ENCODE data around the gene ITGBL1. TPM values are rescaled to one million over a fixed set of nuclear protein-coding genes. Genes with fewer than 3 reads are reported as not detected.

Gene ITGBL1
- total RNA-seq, 1 experiment from 2014 or later: 37.1 TPM

DNA sequence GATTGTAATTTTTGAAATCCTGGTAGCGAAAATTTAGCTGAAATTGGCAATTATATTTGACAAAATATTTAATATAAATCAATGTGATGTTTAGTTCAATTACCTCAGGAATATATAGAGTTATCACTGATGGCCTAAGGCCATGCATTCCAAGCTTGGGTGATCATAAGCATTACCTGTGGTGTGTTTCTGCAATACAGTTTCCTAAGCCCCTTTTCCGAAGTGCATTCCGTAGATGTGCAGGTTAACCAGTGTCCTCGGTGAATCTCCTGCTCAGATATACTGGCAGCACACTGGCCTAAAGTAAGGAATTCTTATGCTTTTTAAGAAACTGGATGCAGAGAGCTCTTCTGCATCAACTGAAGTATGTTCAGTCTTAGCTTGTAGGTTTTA is 35.0 kb downstream of the ITGBL1 start:
- ChIA-PET CTCF (no interaction called here), POLR2A (ENCODE audit: unreplicated experiment) (no interaction called here)
- BruUV-seq (replicated peaks): no TSS peak
- intact Hi-C loops (cut with micrococcal nuclease): no loop called here
- H2AFZ ChIP-seq (ENCODE audit: low read length): no peak overlapping the region
- no peaks in the 10 kb centered on the region for H3K9me3 ChIP-seq (ENCODE audit: low read length)
- H3K27me3 ChIP-seq (ENCODE audit: low read length): no peaks in the 10 kb centered on the region
- no peak overlapping the region for H3K9ac ChIP-seq (ENCODE audit: low read length)
- no peak for TF ChIP-seq CTCF (conservative IDR thresholded peaks at IDR 0.05; ENCODE audit: low read depth, low read length)
- no peak for TF ChIP-seq EZH2phosphoT487 (IDR thresholded peaks at IDR 0.05; ENCODE audit: borderline replicate concordance, low read length)
- no peak for TF ChIP-seq EZH2 (IDR thresholded peaks at IDR 0.05; ENCODE audit: low read length, unreplicated experiment)
- no peaks in the 10 kb centered on the region for H3K9me2 ChIP-seq (replicated peaks; ENCODE audit: low read length)
- peaks cover 30% of the 10 kb centered on the region for H3K4me1 ChIP-seq (ENCODE audit: insufficient read depth, low read length)
- no peak overlapping the region for H3K27ac ChIP-seq (ENCODE audit: low read length)
- H4K20me1 ChIP-seq (ENCODE audit: low read length): no peaks in the 10 kb centered on the region
- no peak overlapping the region for H3K4me2 ChIP-seq (ENCODE audit: low read length)
- no peak overlapping the region for H3K4me3 ChIP-seq (ENCODE audit: low read length)
- ATAC-seq: no peak
- peaks cover 3% of the 10 kb centered on the region for H3K36me3 ChIP-seq (ENCODE audit: low read depth, low read length)
- H3F3A ChIP-seq (ENCODE audit: low read length, unreplicated experiment): no peaks in the 10 kb centered on the region
- peaks cover 61% of the 10 kb centered on the region for H3K79me2 ChIP-seq (ENCODE audit: low read length)
- DNase-seq: no peak

- Histone ChIP-seq H3F3A (ENCODE audit: low read length, unreplicated experiment) (no peaks in the 10 kb centered on the region), H4K20me1 (ENCODE audit: low read length) (no peaks in the 10 kb centered on the region), H3K9me2 (replicated peaks; ENCODE audit: low read length) (no peaks in the 10 kb centered on the region), H3K4me1 (ENCODE audit: insufficient read depth, low read length) (peaks cover 30% of the 10 kb centered on the region), H3K79me2 (ENCODE audit: low read length) (peaks cover 61% of the 10 kb centered on the region), H3K36me3 (ENCODE audit: low read depth, low read length) (peaks cover 3% of the 10 kb centered on the region), H3K4me3 (ENCODE audit: low read length) (no peak overlapping the region), H3K4me2 (ENCODE audit: low read length) (peak overlapping the region; percentile 68; the same call in 1 of the 2 replicates), H3K9ac (ENCODE audit: low read length) (peak overlapping the region; percentile 11; the same call in 1 of the 2 replicates), H3K27ac (ENCODE audit: low read length) (peak overlapping the region; percentile 93), H2AFZ (ENCODE audit: low read length) (no peak overlapping the region), H3K27me3 (ENCODE audit: low read length) (no peaks in the 10 kb centered on the region), H3K9me3 (ENCODE audit: low read length) (no peaks in the 10 kb centered on the region)
- POLR2A ChIA-PET (ENCODE audit: unreplicated experiment): no interaction called here
- ATAC-seq (no peak), DNase-seq (no peak)
- intact Hi-C loops (cut with micrococcal nuclease): no loop called here
- no peak for TF ChIP-seq CTCF (conservative IDR thresholded peaks at IDR 0.05; ENCODE audit: low read depth, low read length)
- no peak for TF ChIP-seq EZH2 (IDR thresholded peaks at IDR 0.05; ENCODE audit: low read length, unreplicated experiment)
- no peak for TF ChIP-seq EZH2phosphoT487 (IDR thresholded peaks at IDR 0.05; ENCODE audit: borderline replicate concordance, low read length)
- CTCF ChIA-PET: interaction anchor here (0.7 kb wide), 1 partner anchor 361 kb away, joined by 3 read pairs; no protein-coding TSS in a partner anchor
- no TSS peak for BruUV-seq (replicated peaks)
These were observed 36.3 kb downstream of the ITGBL1 start for GRCh38 chr13:101488734-101489133.

GRCh38 chr13:101489643-101490405 is 37.3 kb downstream of the ITGBL1 start:
- no peak overlapping the region for H2AFZ ChIP-seq (ENCODE audit: low read length)
- H3K27me3 ChIP-seq (ENCODE audit: low read length): no peaks in the 10 kb centered on the region
- peaks cover 68% of the 10 kb centered on the region for H3K79me2 ChIP-seq (ENCODE audit: low read length)
- peak; percentile 61 for ATAC-seq
- CTCF ChIA-PET: interaction anchor here (0.6 kb wide), 1 partner anchor 267 kb away, joined by 3 read pairs; no protein-coding TSS in a partner anchor
- H3K4me1 ChIP-seq (ENCODE audit: insufficient read depth, low read length): peaks cover 30% of the 10 kb centered on the region
- no peak for TF ChIP-seq CTCF (conservative IDR thresholded peaks at IDR 0.05; ENCODE audit: low read depth, low read length)
- no peak for TF ChIP-seq EZH2 (IDR thresholded peaks at IDR 0.05; ENCODE audit: low read length, unreplicated experiment)
- TF ChIP-seq EZH2phosphoT487 (IDR thresholded peaks at IDR 0.05; ENCODE audit: borderline replicate concordance, low read length): no peak
- no peaks in the 10 kb centered on the region for H3K9me2 ChIP-seq (replicated peaks; ENCODE audit: low read length)
- POLR2A ChIA-PET (ENCODE audit: unreplicated experiment): no interaction called here
- no peaks in the 10 kb centered on the region for H4K20me1 ChIP-seq (ENCODE audit: low read length)
- peak overlapping the region; percentile 36 for H3K4me3 ChIP-seq (ENCODE audit: low read length)
- no peaks in the 10 kb centered on the region for H3K9me3 ChIP-seq (ENCODE audit: low read length)
- intact Hi-C loops (cut with micrococcal nuclease): no loop called here
- peak overlapping the region; percentile 68 for H3K4me2 ChIP-seq (ENCODE audit: low read length)
- peak; percentile 76 for DNase-seq
- no peaks in the 10 kb centered on the region for H3F3A ChIP-seq (ENCODE audit: low read length, unreplicated experiment)
- H3K9ac ChIP-seq (ENCODE audit: low read length): peak overlapping the region; percentile 61
- BruUV-seq (replicated peaks): TSS peak; percentile 65
- H3K27ac ChIP-seq (ENCODE audit: low read length): peak overlapping the region; percentile 93
- peaks cover under 1% of the 10 kb centered on the region for H3K36me3 ChIP-seq (ENCODE audit: low read depth, low read length)
